KOPT-K1 (cell line): Measurements from ENCODE around the gene MAP3K6.

Experiments used
- H3K27ac ChIP-seq: fragments of 200-600 bp; sonication (generic); 2 replicates; pipeline ENCODE4 v1.5.1; 2016; ENCODE audit warnings: antibody characterized with exemption, mild to moderate bottlenecking, low read depth, low read length; ENCODE audit not compliant: poor library complexity, severe bottlenecking
- H3K36me3 ChIP-seq: fragments of 200-600 bp; sonication (generic); 2 replicates; pipeline ENCODE4 v1.5.1; 2017; ENCODE audit warnings: antibody characterized with exemption, mild to moderate bottlenecking, low read length, moderate library complexity; ENCODE audit not compliant: insufficient read depth
- H3K9me3 ChIP-seq: fragments of 200-600 bp; sonication (generic); 2 replicates; pipeline ENCODE4 v1.5.1; 2017; ENCODE audit warnings: antibody characterized with exemption, low read length, mild to moderate bottlenecking; ENCODE audit not compliant: insufficient read depth, poor library complexity, severe bottlenecking

The MAP3K6 gene

DNA sequence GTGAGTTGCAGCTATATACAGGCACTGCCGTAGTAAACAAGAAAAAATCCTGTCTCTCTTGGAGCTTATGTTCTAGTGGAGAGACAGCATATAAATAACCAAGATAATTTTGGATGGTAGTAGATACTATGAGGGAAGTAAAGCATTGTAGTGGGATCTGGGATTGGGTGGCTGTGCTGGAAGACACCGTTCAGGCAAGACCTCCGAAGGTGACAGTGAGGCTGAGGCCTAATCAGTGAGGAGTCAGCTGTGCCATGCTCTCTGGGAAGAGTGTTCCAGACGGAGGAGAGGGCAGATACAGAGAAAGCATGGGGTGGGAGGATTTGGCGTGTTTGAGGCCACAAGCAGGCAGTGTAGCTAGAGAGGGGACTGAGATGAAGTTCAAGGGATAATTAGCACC, 38.8 kb downstream of the MAP3K6 start:
- H3K36me3 ChIP-seq, result peaks cover 91% of the 10 kb centered on the region
- H3K9me3 ChIP-seq, result no peaks in the 10 kb centered on the region
- no peak overlapping the region for H3K27ac ChIP-seq

DNA sequence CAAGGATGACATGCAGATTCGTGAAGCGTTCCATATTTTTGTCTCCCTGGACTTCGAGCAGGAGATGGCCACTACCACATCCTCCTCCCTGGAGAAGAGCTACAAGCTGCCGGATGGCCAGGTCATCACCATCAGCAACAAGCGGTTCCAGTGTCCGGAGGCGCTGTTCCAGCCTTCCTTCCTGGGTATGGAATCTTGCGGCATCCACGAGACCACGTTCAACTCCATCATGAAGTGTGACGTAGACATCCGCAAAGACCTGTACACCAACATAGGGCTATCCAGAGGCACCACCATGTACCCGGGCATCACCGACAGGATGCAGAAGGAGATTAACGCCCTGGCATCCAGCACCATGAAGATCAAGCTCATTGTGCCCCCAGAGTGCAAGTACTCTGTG, 41.5 kb downstream of the MAP3K6 start:
- H3K36me3 ChIP-seq, result peaks cover 64% of the 10 kb centered on the region
- H3K27ac ChIP-seq, result no peak overlapping the region
- H3K9me3 ChIP-seq, result no peaks in the 10 kb centered on the region

GRCh38 chr1:27322569-27323240, 44.1 kb downstream of the MAP3K6 start:
- peak overlapping the region; percentile 92 for H3K27ac ChIP-seq

GRCh38 chr1:27321813-27322568, 44.8 kb downstream of the MAP3K6 start, which contains the start of gene TMEM222:
TSS of gene TMEM222 (plus strand) at chr1:27322163. CDS start at chr1:27322198, 35 bp downstream.
- H3K9me3 ChIP-seq, result no peaks in the 10 kb centered on the region
- H3K36me3 ChIP-seq, result peaks cover 35% of the 10 kb centered on the region
- peak within 1 kb of the TSS; percentile 92 for H3K27ac ChIP-seq

More at GRCh38 chr1:27322569-27323240, 44.1 kb downstream of the MAP3K6 start:
- no peaks in the 10 kb centered on the region for H3K9me3 ChIP-seq
- H3K36me3 ChIP-seq, result peaks cover 42% of the 10 kb centered on the region

DNA sequence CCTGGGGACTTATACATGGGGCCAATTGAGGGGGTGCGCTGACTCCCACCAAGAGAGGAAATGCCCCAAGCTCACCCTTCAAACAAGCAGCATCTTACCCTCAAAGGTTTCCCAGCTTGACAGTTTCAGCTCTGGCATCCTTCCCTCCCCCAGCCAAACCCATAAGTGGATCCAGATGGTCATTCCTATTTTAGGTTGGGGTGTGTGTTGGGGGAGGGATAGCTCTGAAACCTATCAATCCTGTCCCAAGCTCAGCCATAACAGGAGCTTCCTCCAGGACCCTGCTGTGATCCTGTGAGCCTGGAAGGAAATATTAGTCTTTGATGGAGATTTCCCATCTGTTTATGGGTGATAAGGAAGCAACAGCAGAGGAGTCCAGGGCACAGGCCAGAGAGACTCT, 48.2 kb downstream of the MAP3K6 start:
- no peak overlapping the region for H3K27ac ChIP-seq
- H3K36me3 ChIP-seq, result 0 out of 2 replicates have a peak, but pooled peaks cover 1% of the 10 kb centered on the region
- H3K9me3 ChIP-seq, result no peaks in the 10 kb centered on the region

- H3K36me3 ChIP-seq, result no peaks in the 10 kb centered on the region
- H3K9me3 ChIP-seq, result no peaks in the 10 kb centered on the region
- no peak overlapping the region for H3K27ac ChIP-seq
Measured at GRCh38 chr1:27318136-27318535, 48.6 kb downstream of the MAP3K6 start.

DNA sequence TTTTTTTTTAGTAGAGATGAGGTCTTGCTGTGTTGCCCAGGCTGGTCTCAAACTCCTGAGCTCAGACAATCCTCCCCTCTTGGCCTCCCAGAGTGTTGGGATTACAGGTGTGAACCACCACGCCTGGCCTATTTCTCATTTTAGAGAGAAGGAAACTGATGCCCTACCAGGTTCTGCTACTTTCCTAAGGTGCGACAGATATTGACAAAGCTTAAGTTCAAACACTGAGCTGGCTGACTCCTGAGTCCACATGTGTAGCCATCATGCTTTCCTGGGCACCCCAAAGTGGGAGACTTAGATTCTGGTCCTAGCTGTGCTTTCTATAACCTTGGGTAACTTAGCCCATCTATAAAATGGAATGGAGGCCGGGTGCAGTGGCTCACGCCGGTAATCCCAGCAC, 49.9 kb downstream of the MAP3K6 start:
- Histone ChIP-seq H3K36me3 (no peaks in the 10 kb centered on the region), H3K9me3 (no peaks in the 10 kb centered on the region), H3K27ac (no peak overlapping the region)

GRCh38 chr1:27314737-27315136, 52.0 kb downstream of the MAP3K6 start:
- H3K9me3 ChIP-seq, result no peaks in the 10 kb centered on the region
- no peak overlapping the region for H3K27ac ChIP-seq
- H3K36me3 ChIP-seq, result no peaks in the 10 kb centered on the region

DNA sequence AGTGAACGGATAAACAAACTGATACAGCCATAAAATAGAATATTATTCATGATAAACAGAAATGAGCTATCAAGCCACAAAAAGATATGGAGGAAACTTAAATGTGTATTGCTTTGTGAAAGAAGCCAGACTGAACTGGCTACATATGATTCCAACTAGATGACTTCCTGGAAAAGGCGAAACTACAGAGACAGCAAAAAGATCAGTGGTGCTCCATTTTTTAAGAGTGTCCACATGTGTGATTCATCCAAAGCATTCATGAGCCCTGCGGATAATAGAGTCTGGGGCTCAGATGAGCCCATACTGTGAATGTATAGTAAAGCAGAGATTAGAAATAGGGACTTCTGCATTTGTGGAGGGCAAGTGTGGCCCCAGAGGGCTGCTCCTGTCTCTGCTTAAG, 52.6 kb downstream of the MAP3K6 start:
- Histone ChIP-seq H3K27ac (no peak overlapping the region), H3K36me3 (no peaks in the 10 kb centered on the region), H3K9me3 (no peaks in the 10 kb centered on the region)

GRCh38 chr1:27307874-27308598, 58.7 kb downstream of the MAP3K6 start:
- Histone ChIP-seq H3K9me3 (no peaks in the 10 kb centered on the region), H3K27ac (no peak overlapping the region), H3K36me3 (no peaks in the 10 kb centered on the region)

GRCh38 chr1:27306892-27307761, 59.6 kb downstream of the MAP3K6 start:
- Histone ChIP-seq H3K36me3 (peaks cover 2% of the 10 kb centered on the region; the same call in 1 of the 2 replicates), H3K27ac (no peak overlapping the region), H3K9me3 (no peaks in the 10 kb centered on the region)

DNA sequence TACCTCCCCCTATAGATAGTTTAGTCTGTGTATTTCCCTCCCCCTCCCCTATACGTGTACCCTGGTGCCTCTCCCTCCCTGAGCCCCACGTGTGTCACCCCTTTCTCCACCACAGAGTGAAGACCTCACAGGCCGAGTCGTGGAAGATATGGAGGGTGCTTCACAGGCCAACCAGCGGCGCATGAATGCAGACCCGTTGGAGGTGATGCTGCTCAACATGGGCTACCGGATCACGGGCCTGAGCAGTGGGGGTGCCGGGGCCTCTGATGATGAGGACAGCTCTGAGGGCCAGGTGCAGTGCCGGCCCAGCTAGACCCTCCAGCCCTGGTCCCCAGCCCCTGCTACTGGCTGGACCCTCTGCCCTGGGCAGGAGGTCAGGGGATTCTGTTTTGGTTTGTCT, 60.7 kb downstream of the MAP3K6 start:
- Histone ChIP-seq H3K27ac (no peak overlapping the region), H3K36me3 (peaks cover 10% of the 10 kb centered on the region; the same call in 1 of the 2 replicates), H3K9me3 (no peaks in the 10 kb centered on the region)
